Fibroblast of upper back skin (primary cell): ENCODE measurements around the gene TMEM115.

ENCODE experiments used
- DNase-seq: peaks from one replicate; pipeline ENCODE4 v3.0.0-alpha.2; 2013

TMEM115 gene

GRCh38 chr3:50330330-50330729 is 29.0 kb downstream of the TMEM115 start:
- DNase-seq, result no peak

DNA sequence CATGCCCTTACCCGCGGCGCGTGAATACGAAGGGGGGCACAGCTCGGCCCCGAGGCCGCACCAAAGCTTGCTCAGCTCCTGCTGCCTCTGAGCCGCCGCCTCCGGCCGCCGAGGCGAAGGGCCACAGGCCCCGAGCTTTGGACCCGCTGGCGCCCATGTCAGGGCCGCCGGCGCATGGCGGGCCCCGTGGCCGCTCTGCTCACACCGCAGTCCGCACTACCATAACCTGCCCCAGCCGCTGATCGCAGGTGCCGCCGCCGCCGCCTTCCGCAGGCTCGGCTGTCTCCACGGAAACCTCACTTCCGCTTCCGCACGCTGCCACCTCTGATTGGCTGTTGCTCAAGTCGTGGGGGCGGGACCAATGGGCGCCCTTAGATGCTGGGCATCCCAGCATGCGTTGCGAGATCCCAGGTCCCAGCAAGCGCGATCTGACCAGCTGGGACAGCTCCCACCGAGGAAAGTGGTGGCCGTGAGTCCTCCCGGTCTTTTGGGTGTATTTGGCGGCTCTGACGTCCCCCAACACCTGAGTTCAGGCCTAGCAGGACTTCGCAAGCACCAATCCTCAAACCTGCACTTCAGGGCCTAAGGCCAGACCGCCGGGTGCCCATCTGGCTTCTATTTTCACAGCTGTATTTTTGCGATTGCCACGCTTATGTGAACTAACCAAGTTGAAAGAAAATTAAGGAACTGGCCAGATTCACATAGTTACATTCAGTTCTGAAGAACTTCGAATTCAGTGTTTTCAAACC is 31.2 kb downstream of the TMEM115 start, which contains the start of gene TUSC2:
TUSC2 (minus strand) TSS at position 281 of the 749 bp plus-strand sequence; CDS start at position 157, 124 bp downstream.
- DNase-seq, result peak; percentile 94

DNA sequence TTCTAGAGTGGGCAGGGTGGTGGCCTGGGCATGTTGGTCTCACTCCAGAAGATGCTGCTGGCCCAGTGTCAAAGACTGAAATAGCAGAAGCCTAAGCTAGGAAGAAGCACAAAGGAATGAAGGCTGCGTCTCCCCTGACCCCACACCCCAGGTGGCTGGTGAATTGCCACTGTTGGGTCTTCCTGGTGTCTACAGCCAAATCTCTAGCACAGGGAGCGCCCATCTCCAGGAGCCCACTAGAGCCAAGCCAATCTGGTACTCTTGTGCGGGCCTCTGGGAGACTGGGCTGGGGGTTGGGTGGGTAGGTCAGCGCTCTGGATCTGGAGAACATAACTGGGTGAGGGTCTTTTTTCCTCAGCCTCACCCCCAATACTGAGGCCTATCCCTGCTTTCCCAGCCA is 32.2 kb downstream of the TMEM115 start:
- DNase-seq, result no peak

- DNase-seq, result no peak
Observed at GRCh38 chr3:50326182-50326541, 33.2 kb downstream of the TMEM115 start.

GRCh38 chr3:50325497-50326181 is 33.7 kb downstream of the TMEM115 start:
- no peak for DNase-seq

DNA sequence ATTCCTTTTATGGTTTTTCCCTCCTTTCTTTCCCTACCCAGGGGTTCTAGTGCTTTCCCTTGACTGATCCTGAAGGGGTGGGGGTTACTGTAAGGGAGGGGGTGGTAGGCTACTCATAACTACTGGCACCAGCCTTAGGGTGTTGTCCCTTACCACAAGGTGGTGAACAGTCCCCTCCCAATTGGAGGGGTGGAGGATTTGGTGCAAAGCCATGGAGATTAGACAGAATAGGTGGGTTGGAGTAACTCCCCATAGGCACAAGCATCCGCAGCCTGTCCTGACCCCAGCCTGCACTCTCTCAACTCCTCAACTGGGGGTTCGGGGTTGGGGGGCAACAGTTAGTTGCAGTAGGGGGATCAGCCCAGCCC is 34.2 kb downstream of the TMEM115 start:
- no peak for DNase-seq

DNA sequence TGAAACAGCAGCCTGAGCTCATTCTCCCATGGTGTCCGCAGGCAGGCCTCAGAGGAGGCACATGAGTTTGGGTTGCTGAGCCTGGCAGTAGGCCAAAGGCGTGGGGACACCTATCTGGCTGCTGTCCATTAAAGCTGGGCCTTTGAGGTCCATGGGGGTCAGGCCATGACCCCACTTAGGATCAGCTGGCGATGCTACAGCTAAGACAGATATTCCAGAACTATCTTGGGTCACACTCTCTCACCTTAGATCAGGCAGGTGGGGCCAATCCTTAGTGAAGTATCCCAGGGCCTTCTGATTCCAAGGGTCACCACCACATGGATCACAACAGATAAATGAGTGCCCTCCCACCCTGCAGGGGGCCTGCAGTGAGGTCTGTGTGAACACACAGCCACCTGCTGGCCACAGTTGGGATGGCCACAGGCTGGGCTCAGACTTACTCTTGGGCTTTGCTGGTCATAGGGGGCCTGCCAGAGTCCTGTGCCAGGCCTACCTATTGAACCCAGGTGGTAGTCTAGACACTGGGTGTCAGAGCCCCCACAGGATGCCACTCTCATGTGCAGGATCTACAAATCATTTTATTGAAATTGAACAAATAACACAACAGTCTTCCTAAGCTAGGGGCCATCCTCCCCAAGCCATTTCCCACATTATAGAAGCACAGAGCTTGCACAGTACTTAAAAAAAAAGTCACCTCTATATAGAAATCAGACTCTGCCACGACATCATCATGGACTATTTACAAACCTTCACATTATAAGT is 34.8 kb downstream of the TMEM115 start:
- DNase-seq, result peak; percentile 65

GRCh38 chr3:50323614-50324199 is 35.6 kb downstream of the TMEM115 start:
- DNase-seq, result no peak

- no peak for DNase-seq
Observed at GRCh38 chr3:50323092-50323600, 36.2 kb downstream of the TMEM115 start.

GRCh38 chr3:50322386-50323091 is 36.8 kb downstream of the TMEM115 start, which contains the start of gene HYAL2:
Gene HYAL2, minus strand, starts transcription at chr3:50322745. Its CDS starts 2,256 bp downstream, at chr3:50320489.
- DNase-seq, result no peak

DNA sequence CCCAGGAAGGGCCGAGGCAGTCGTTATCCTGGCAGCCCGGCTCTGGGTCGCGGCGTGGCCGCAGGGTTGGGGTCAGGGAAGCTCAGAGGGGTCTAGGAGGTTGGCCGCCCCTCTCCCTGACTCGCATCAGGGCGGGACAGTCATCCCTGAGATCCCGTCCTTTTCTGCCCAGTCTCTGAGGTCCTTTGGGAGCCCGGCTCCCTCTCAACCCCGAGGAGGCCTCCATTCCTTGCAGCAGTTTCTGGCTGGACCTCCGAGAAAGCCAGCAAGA is 37.3 kb downstream of the TMEM115 start:
- DNase-seq, result no peak

- DNase-seq, result peak; percentile 88
Observed at GRCh38 chr3:50321336-50322114, 37.8 kb downstream of the TMEM115 start.

GRCh38 chr3:50320853-50321335 is 38.4 kb downstream of the TMEM115 start:
- DNase-seq, result peak; percentile 66

DNA sequence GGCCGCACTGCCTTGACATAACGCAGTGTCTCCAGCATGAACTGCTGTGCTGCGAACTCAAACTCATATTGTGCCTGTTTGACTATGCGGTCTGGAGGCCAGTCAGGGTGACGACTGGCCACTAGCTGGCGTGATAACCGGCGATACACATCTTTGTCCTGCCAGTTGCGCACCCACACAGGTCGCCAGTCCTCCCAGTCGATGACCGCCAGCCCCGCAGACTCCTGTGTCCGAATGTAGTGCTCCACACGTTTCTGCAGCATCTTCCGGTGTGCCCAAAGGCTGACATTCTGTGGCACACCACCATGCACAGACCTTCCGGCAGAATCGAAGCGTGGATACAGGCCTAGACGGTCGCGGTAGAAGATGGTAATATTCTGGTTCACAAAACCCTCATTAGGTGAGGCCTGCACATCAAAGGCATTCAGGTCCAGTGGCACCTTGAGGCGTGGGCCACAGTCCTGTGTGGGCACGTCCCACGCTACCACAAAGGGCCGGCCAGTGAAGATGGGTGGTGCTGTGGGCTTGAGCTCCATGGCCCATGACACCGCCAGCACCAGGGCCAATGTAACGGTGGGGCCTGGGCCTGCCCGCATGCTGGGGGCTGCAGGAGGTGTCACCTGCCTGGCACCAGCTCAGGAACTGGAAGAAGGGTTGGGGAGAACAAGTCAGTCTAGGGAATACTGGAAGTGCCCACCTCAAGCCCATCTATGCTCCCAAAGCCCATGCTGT is 39.3 kb downstream of the TMEM115 start:
- no peak for DNase-seq

DNA sequence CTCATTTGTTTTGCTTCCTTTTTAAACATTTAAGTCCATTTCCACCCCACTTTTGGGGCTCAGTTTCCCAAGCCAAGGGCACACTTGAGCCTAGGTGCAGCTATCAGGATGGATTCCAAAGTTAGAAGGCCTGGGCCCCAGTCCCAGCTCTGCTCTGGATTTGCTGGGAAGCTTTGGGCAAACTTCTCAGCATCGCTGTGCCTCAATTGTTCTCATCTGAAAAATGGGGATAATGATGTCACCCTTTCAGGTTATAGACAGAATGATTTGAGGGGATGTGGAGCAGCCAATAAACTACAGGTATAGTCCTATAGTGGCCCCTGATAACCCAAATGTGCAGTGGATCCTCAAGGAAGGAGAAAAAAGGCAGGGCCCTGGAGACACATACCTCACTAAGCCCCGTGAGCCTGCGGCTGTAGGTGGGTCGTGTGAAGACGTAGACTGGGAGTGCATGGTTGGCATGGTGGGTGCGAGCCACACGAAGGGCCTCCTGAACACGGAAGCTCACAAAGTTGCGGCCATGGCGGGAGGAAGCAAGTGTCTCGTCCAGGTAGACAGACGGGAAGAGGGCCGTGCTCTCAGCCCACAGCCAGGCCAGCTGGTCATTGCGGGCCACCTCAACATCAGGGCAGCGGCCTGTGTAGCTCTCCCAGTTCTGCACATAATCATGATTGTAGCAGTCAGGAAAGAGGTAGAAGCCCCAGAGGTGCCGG is 40.0 kb downstream of the TMEM115 start:
- no peak for DNase-seq

GRCh38 chr3:50318615-50319014 is 40.7 kb downstream of the TMEM115 start:
- DNase-seq, result no peak

DNA sequence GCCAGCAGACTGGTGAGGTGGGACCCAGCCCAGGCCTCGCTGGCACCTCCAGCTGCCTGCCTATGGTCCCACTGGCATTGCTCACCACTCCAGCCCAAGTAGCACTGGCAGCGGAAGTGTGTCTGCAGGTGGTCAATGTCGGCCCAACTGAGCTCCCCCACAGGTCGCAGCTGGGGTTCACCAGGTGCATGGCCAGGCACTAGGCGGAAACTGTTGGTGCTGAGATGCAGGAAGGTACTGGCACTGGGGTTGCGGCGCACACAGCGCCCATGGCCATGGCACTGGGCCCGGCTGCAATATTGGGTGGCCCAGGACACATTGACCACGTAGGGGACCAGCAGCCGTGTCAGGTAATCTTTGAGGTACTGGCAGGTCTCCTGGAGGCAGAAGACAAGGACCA is 41.2 kb downstream of the TMEM115 start:
- DNase-seq, result no peak

- DNase-seq, result no peak
Observed at GRCh38 chr3:50317300-50317699, 42.0 kb downstream of the TMEM115 start.

DNA sequence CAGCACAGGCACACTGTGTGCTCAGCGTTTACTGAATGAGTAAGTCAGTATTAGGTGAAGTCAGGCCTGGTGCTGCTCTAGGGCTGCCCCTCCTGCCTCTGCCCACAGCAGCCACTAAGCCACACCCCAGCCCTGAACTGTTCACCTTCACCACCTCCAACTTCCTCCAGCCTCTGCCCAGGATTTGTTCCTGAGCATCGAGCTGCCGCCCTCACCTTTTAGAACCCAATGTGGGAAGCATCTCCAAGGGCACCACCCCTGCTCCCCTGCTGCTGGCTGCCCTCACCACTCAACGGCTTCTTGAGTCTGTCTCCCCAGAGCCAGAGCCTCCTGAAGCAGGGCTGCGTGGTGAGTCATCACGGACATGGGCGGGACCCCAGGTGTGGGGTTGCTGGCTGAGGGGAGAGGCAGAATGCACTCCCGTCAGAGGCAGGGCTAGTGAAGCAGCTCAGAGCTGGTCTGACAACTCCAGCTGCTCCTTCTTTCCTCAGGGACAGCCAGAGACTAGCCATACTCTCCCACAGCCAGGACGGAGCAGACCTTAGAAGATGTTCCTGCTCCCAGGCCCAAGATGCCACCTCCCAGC is 42.6 kb downstream of the TMEM115 start:
- DNase-seq, result no peak

- DNase-seq, result no peak
Observed at GRCh38 chr3:50314816-50315215, 44.5 kb downstream of the TMEM115 start.
